HEK293T (cell line): Measurements from ENCODE around the gene BRPF1.

Experiments used
- ARNT ChIP-seq: fragments of 450-650 bp; IDR thresholded peaks from 2 replicates; pipeline ENCODE4 v1.6.1; 2017; ENCODE audit warnings: mild to moderate bottlenecking
- BHLHE40 ChIP-seq: fragments of 450-650 bp; IDR thresholded peaks from 2 replicates; pipeline ENCODE4 v1.6.1; 2016; ENCODE audit warnings: mild to moderate bottlenecking, moderate library complexity, borderline replicate concordance
- ELF4 ChIP-seq: fragments of 450-650 bp; IDR thresholded peaks from 2 replicates; pipeline ENCODE4 v1.6.1; 2017; ENCODE audit warnings: antibody characterized with exemption
- FOXA1 ChIP-seq: fragments of 450-650 bp; IDR thresholded peaks from 2 replicates; pipeline ENCODE4 v1.6.1; 2016; ENCODE audit warnings: mild to moderate bottlenecking
- FOXK2 ChIP-seq: fragments of 450-650 bp; IDR thresholded peaks from 2 replicates; pipeline ENCODE4 v1.6.1; 2016; ENCODE audit warnings: mild to moderate bottlenecking
- FOXM1 ChIP-seq: fragments of 450-650 bp; IDR thresholded peaks from 2 replicates; pipeline ENCODE4 v1.6.1; 2017; ENCODE audit warnings: mild to moderate bottlenecking, borderline replicate concordance
- L3MBTL2 ChIP-seq: fragments of 450-650 bp; conservative IDR thresholded peaks from 2 replicates; pipeline ENCODE4 v1.6.1; 2016; ENCODE audit warnings: mild to moderate bottlenecking
- LEF1 ChIP-seq: fragments of 450-650 bp; IDR thresholded peaks from 2 replicates; pipeline ENCODE4 v1.6.1; 2017; ENCODE audit warnings: mild to moderate bottlenecking, borderline replicate concordance
- NFRKB ChIP-seq: fragments of 450-650 bp; IDR thresholded peaks from 2 replicates; pipeline ENCODE4 v1.6.1; 2016; ENCODE audit warnings: mild to moderate bottlenecking, moderate library complexity
- SP1 ChIP-seq: fragments of 450-650 bp; IDR thresholded peaks from 2 replicates; pipeline ENCODE4 v1.6.1; 2017
- SUZ12 ChIP-seq: fragments of 450-650 bp; IDR thresholded peaks from 2 replicates; pipeline ENCODE4 v1.6.1; 2016; ENCODE audit warnings: mild to moderate bottlenecking
- TARDBP ChIP-seq: fragments of 450-650 bp; IDR thresholded peaks from 2 replicates; pipeline ENCODE4 v1.6.1; 2016

DNA sequence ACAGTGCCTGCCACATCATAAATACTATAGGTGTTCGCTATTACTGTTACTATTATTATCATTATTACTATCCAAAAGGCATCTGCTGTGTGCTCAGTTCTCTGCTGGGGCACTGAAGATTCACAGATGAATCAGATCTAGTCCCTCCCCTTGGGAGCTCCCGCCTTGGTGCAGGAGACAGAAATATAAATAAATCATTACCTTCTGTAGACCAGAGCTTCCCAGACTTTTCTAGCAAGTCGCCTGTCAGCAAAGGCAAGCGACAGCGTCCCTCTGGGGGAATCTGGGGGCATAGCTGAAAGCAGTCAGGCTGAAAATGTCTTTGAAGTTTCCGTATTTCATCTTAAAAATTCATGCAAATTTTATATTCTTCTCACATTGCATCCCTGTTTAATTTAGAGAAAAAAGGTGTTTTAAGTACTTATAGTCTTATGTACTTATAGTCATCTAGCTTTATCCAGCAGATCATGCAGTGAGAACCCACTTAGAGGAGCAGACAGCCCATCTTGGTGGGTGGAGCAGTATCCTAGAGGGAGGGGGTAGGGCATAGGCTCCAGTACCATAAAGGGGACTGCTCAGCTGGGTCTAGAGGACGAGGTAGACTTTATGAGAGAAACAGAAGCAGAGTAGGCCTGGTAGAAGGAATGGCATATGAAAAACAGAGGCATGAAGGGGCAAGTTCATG lies 10.4 kb upstream of the BRPF1 start:
- TF ChIP-seq FOXM1, result no peak
- no peak for TF ChIP-seq SP1
- no peak for TF ChIP-seq SUZ12
- TF ChIP-seq LEF1, result no peak
- TF ChIP-seq BHLHE40, result no peak
- TF ChIP-seq NFRKB, result no peak
- no peak for TF ChIP-seq ELF4
- TF ChIP-seq ARNT, result no peak
- TF ChIP-seq L3MBTL2, result no peak
- no peak for TF ChIP-seq FOXA1
- no peak for TF ChIP-seq TARDBP
- no peak for TF ChIP-seq FOXK2
